ENCODE results near the gene GNAO1.
A peak's percentile ranks its signal among the peaks of the same experiment; 100 is the strongest.

Gene GNAO1

DNA sequence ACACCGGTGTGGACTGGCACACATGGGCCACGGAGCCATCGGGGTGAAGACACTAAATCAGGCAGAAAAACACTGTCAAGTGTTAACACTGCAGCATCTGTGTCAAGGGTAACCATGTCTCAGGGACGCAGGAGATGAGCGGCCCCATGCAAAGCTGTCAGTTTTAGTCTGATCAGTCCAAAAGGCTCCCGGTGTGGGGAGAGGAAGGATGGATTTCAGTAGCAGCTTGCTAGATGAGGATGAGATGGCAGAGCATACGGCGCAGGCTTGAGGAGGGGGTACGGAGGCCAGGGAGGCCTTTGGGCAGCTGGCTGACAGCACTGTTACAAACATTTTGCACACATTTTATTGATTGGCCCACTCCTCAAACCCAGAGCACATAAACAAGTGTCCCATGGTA, 98.1 kb downstream of the GNAO1 start:
- DNase-seq (ENCODE audit: low read depth, low spot score): no peak

DNA sequence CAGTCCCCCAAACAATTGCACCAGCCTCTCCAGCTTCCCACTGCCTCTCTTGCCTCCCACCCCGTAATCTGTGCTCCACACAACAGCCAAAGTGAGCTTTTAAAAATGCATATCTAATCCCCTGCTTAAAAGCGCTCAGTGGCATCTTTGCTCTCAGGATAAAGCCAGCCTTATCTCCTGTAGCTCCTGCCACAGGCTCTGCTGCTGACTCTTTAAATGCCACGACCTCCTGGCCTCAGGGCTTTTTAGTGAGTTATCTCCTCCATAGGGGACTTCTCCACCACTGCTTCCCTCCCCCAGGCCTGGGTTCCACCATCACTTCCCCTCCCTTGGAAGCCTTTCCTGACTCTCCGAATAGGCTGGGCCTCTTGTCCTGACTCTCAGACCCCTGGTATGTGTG, 98.6 kb downstream of the GNAO1 start:
- DNase-seq (ENCODE audit: low read depth, low spot score): no peak

GRCh38 chr16:56294014-56294413, 102.7 kb downstream of the GNAO1 start:
- DNase-seq (ENCODE audit: low read depth, low spot score): peak; percentile 13

- peak; percentile 91 for DNase-seq (ENCODE audit: low read depth, low spot score)
These were observed 103.3 kb downstream of the GNAO1 start for GRCh38 chr16:56294579-56294978.

DNA sequence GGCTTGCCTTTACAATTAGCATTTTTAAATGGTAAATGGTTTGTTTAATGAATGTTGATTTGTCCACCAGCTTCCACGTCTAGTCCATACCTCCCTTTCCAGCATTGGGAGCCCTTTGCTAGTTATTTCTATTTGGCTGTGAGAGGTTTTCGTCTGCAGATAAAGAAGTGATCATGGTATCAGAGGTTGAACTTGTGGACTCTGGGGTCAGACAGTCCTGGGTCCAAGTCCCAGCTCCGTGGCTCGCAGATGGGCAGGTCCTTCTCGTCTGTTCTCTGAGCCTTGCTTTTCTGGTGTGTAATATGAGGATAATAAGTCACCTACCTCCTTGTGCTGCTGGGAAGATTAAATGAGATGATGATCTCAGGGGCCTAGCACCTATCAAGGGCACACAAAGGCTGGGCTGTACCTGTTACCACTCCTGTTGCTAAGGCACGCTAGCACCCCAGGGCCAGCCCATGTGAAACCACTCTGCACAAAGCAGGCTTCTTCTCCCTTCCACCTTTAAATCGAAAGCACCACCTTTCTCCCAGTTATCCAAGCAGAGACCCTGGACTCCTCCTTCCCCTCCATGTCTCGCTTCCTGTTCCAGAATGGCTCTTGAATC, 103.9 kb downstream of the GNAO1 start:
- DNase-seq (ENCODE audit: low read depth, low spot score): peak; percentile 53

GRCh38 chr16:56295739-56296527, 104.6 kb downstream of the GNAO1 start:
- peak; percentile 46 for DNase-seq (ENCODE audit: low read depth, low spot score)

GRCh38 chr16:56297684-56298083, 106.4 kb downstream of the GNAO1 start:
- DNase-seq (ENCODE audit: low read depth, low spot score): no peak

DNA sequence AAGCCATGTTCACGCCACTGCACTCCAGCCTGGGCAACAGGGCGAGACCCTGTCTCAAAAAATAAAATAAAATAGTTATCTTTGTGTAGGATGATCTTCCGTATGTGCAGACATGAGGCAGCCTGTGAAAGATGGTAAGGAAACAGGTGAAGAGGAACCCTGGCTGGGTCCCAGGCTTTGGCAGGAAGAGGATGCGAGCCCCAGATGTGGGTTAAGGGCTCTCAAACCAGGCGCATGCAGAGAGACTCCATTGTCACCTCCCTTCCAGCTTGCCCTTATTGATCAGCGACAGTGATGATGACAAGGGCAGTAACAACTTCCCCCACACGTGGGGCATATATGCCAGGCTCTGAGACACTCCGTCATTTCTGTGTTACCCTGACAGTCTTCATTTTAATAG, 106.8 kb downstream of the GNAO1 start:
- no peak for DNase-seq (ENCODE audit: low read depth, low spot score)

- peak; percentile 38 for DNase-seq (ENCODE audit: low read depth, low spot score)
These were observed 107.8 kb downstream of the GNAO1 start for GRCh38 chr16:56298948-56299596.

- DNase-seq (ENCODE audit: low read depth, low spot score): no peak
These were observed 108.9 kb downstream of the GNAO1 start for GRCh38 chr16:56300242-56300623.

- peak; percentile 77 for DNase-seq (ENCODE audit: low read depth, low spot score)
These were observed 109.9 kb downstream of the GNAO1 start for GRCh38 chr16:56300891-56301850.

DNA sequence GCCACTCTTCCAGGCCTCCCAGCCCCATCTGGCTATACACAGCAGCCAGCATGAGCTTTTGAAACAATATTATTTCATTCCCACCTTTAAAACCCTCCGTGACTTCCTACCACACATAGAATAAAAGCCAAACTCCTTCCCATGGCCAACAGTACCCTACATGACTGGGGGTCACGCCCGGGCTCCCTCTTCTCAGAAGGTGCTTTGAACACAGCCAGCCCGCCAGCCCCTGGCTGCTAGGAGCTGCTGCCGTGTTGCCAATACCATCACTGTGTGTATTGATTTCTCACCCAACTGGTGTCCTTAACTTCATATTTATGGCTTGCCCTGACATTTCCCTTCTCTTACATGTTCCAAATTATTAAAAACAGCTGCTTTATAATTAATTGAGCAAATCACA, 111.2 kb downstream of the GNAO1 start:
- DNase-seq (ENCODE audit: low read depth, low spot score): no peak

- no peak for DNase-seq (ENCODE audit: low read depth, low spot score)
These were observed 111.9 kb downstream of the GNAO1 start for GRCh38 chr16:56303066-56303715.

GRCh38 chr16:56303880-56304279, 112.6 kb downstream of the GNAO1 start:
- no peak for DNase-seq (ENCODE audit: low read depth, low spot score)

- peak; percentile 58 for DNase-seq (ENCODE audit: low read depth, low spot score)
These were observed 114.8 kb downstream of the GNAO1 start for GRCh38 chr16:56305956-56306565.

- DNase-seq (ENCODE audit: low read depth, low spot score): no peak
These were observed 115.6 kb downstream of the GNAO1 start for GRCh38 chr16:56306690-56307533.

DNA sequence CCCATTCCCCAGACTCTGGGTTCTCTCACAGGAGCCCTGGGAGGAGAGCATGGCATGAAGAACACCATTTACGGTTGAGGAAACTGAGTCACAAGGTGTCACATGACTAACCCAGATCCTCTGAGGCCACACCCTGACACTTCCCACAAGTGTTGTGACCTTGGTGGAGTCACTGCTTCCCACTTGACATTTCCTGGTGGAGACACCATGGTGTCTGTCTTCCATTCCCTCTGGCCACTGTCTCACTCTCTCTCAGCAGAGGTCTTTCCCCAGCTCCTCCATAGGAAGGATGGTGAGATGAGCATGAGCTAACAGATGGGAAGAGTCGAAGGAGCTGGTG, 116.2 kb downstream of the GNAO1 start:
- no peak for DNase-seq (ENCODE audit: low read depth, low spot score)

DNA sequence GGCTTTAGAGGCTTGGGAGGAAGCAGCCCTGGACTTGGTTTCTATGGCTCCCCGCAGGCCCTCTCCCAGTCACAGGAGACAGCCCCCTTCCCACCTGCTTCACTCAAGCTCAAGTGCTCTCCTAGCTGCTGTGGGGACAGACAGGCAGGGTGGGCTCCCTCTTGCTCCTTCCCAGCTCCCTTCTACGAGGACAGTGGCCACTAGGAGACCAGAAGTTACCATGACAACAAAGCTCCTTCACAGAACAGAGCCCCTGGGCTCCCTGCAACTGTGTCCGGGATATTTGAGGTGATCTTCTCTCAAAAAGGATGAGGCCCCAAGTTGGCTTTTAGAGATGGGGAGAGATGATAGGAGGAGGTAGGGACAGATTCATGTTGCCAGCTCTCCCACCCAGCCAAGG, 117.7 kb downstream of the GNAO1 start:
- DNase-seq (ENCODE audit: low read depth, low spot score): no peak

GRCh38 chr16:56310690-56311089, 119.4 kb downstream of the GNAO1 start:
- no peak for DNase-seq (ENCODE audit: low read depth, low spot score)
